GM10248 (cell line): ENCODE results near the gene FFAR2.

Source experiments
- CTCF ChIA-PET: fragments of 300-600 bp; sonication (Branson Sonifier 250); formaldehyde crosslinking; extraction: SDS; loops from one replicate; lab custom pipeline; 2021; ENCODE audit warnings: antibody characterized with exemption; lab: Yijun Ruan, JAX
- POLR2A ChIA-PET: fragments of 350-650 bp; sonication (Branson Sonifier 250); formaldehyde crosslinking; extraction: SDS; loops from one replicate; lab custom pipeline; 2020; ENCODE audit warnings: antibody characterized with exemption; lab: Yijun Ruan, JAX
- DNase-seq: peaks from one replicate; pipeline ENCODE4 v3.0.0; 2012; ENCODE audit errors: extremely low spot score
- TF ChIP-seq, protein P1 (sequence below): IDR thresholded peaks from 2 replicates; pipeline ENCODE4 v1.5.1; 2012; ENCODE audit warnings: mild to moderate bottlenecking, low read depth; ENCODE audit errors: extremely low read depth, missing control alignments, control extremely low read depth

The FFAR2 gene

DNA sequence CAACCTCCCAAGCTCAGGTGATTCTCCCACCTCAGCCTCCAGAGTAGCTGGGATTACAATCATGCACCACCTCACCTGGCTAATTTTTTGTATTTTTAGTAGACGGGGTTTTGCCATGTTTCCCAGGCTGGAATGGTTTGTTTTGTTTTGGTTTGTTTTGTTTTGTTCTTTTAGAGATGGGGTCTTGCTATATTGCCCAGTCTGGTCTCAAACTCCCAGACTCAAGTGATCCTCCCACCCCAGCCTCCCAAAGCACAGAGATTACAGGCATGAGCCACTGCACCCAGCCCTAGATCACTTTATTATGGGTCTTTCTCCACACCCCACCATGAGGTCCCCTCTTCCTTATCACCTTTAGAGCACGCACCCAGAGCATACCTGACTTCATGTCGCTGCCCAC is 50.2 kb downstream of the FFAR2 start:
- TF ChIP-seq, protein P1, sequence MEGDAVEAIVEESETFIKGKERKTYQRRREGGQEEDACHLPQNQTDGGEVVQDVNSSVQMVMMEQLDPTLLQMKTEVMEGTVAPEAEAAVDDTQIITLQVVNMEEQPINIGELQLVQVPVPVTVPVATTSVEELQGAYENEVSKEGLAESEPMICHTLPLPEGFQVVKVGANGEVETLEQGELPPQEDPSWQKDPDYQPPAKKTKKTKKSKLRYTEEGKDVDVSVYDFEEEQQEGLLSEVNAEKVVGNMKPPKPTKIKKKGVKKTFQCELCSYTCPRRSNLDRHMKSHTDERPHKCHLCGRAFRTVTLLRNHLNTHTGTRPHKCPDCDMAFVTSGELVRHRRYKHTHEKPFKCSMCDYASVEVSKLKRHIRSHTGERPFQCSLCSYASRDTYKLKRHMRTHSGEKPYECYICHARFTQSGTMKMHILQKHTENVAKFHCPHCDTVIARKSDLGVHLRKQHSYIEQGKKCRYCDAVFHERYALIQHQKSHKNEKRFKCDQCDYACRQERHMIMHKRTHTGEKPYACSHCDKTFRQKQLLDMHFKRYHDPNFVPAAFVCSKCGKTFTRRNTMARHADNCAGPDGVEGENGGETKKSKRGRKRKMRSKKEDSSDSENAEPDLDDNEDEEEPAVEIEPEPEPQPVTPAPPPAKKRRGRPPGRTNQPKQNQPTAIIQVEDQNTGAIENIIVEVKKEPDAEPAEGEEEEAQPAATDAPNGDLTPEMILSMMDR = no peak
- POLR2A ChIA-PET = no interaction called here

DNA sequence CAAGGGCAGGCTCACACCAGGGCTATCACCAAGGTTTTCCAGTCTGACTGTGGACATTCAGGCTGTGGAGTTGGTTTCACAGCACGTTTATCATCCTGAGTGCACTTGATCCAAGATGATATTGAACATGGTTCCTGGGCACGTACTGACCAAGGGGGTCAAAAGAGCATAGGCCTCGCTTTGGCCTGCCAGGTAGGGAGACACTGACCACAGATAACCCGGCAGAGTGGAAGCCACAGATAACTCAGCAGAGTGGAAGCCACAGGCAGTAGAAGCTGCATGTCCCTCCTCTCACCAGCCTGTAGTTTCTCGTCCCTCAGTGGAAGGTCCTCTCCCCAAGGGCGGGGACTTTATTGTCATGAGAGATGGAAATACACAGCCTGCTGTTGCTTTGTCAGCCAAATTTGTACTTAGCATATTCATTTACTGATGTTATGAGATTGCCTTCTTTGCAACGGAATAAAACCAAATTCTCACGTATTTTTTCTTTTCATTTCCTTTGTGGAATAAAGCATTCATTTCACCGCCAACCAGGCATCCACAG is 51.0 kb downstream of the FFAR2 start:
- no peak for DNase-seq
- TF ChIP-seq, protein P1 = no peak
- ChIA-PET POLR2A (no interaction called here), CTCF (no interaction called here)

More for the DNA sequence above, 50.2 kb downstream of the FFAR2 start:
- CTCF ChIA-PET = interaction anchor here (1.2 to 8.0 kb wide), 4 partner anchors 9 to 229 kb away, joined by 3 to 126 read pairs (median 78); partner anchors contain the start of gene USF2
- DNase-seq = no peak

DNA sequence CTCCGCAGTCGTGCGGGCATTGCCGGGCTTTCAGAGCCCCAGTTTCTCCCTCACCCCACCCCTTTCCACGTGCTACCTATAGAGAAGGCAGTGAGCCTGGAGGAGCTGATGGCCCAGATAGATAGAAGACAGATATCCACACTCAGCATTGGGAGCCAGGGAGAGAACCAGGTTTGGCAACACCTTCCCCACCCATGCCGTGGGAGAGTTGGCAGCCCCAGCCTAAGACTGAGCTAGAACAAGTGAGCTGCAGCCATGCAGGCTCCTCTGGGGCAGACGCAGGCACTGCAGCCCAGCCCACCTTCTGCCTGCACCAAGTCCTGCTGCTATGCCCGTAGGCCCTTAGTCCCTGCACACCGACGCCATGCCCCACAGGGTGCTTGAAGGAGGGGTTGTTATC is 52.6 kb downstream of the FFAR2 start:
- ChIA-PET POLR2A (no interaction called here), CTCF (interaction anchor here (0.8 to 2.0 kb wide), 2 partner anchors 10 to 148 kb away, joined by 3 to 13 read pairs; no protein-coding TSS in a partner anchor)

More for the DNA sequence above, 52.6 kb downstream of the FFAR2 start:
- TF ChIP-seq, protein P1 = no peak
- no peak for DNase-seq
